SU-DHL-6 (cell line): ENCODE results near the gene PDE3A.

Source experiments
- H2AFZ ChIP-seq: fragments of 200-600 bp; sonication (generic); 2 replicates; pipeline ENCODE4 v1.6.1; 2014; ENCODE audit warnings: low read depth, mild to moderate bottlenecking, moderate library complexity, mixed read lengths, antibody characterized with exemption, low read length; ENCODE audit not compliant: severe bottlenecking
- H3F3A ChIP-seq: fragments of 200-600 bp; shearing (Covaris generic); 2 replicates; pipeline ENCODE4 v1.6.0; 2016; ENCODE audit warnings: antibody characterized with exemption, mild to moderate bottlenecking; ENCODE audit not compliant: insufficient read depth
- H3K27ac ChIP-seq: fragments of 200-600 bp; sonication (generic); 2 replicates; pipeline ENCODE4 v1.5.1; 2016; ENCODE audit warnings: low read depth, mild to moderate bottlenecking, low read length, moderate library complexity, mixed read lengths
- H3K27me3 ChIP-seq: fragments of 200-600 bp; sonication (generic), shearing (Covaris generic); 2 replicates; pipeline ENCODE4 v1.6.0; 2014; ENCODE audit warnings: mild to moderate bottlenecking, low read length
- H3K36me3 ChIP-seq: fragments of 200-600 bp; sonication (generic); 2 replicates; pipeline ENCODE4 v1.6.1; 2014; ENCODE audit warnings: mild to moderate bottlenecking, low read length, mixed read lengths
- H3K4me2 ChIP-seq: fragments of 300-600, 200-600 bp; shearing (Covaris generic), sonication (generic); 2 replicates; pipeline ENCODE4 v1.6.0; 2014; ENCODE audit warnings: low read length, low read depth, mild to moderate bottlenecking; ENCODE audit not compliant: poor library complexity, severe bottlenecking
- H3K4me3 ChIP-seq: fragments of 200-600 bp; sonication (generic); 2 replicates; pipeline ENCODE4 v1.5.1; 2014; ENCODE audit warnings: antibody characterized with exemption, low read length, mild to moderate bottlenecking, mixed read lengths; ENCODE audit not compliant: insufficient read depth, poor library complexity, severe bottlenecking
- H3K79me2 ChIP-seq: fragments of 200-600 bp; sonication (generic); 2 replicates; pipeline ENCODE4 v1.6.1; 2014; ENCODE audit warnings: mild to moderate bottlenecking, low read length, moderate library complexity; ENCODE audit not compliant: insufficient read depth
- H3K9ac ChIP-seq: fragments of 200-600 bp; sonication (generic); 2 replicates; pipeline ENCODE4 v1.7.0; 2014; ENCODE audit warnings: mild to moderate bottlenecking, low read length
- H3K9me2 ChIP-seq: fragments of 200-600 bp; sonication (generic); replicated peaks from 2 replicates; pipeline ENCODE4 v1.6.1; 2014; ENCODE audit warnings: low read length; ENCODE audit not compliant: insufficient read depth
- H3K9me3 ChIP-seq: fragments of 200-600 bp; sonication (generic); 2 replicates; pipeline ENCODE4 v1.6.1; 2014; ENCODE audit warnings: low read length, mixed read lengths; ENCODE audit not compliant: insufficient read depth
- H4K20me1 ChIP-seq: fragments of 200-600 bp; sonication (generic); 2 replicates; pipeline ENCODE4 v1.6.1; 2014; ENCODE audit warnings: low read depth, mild to moderate bottlenecking, antibody characterized with exemption, low read length, moderate library complexity, mixed read lengths
- CTCF ChIP-seq: fragments of 200-600 bp; sonication (generic); IDR thresholded peaks from one replicate; pipeline ENCODE4 v1.5.1; 2017; ENCODE audit warnings: antibody characterized with exemption, mild to moderate bottlenecking, low read length, moderate library complexity; ENCODE audit not compliant: insufficient read depth, poor library complexity, severe bottlenecking
- EZH2phosphoT487 ChIP-seq: fragments of 200-600 bp; sonication (generic), shearing (Covaris generic); conservative IDR thresholded peaks from 2 replicates; pipeline ENCODE4 v1.6.1; 2018; ENCODE audit warnings: mild to moderate bottlenecking, antibody characterized with exemption, low read length, moderate library complexity, mixed read lengths

PDE3A gene

GRCh38 chr12:20629414-20630156 is 261.2 kb downstream of the PDE3A start:
- TF ChIP-seq CTCF = no peak
- no peak for TF ChIP-seq EZH2phosphoT487
- no peaks in the 10 kb centered on the region for H3F3A ChIP-seq
- no peaks in the 10 kb centered on the region for H3K27me3 ChIP-seq
- no peaks in the 10 kb centered on the region for H4K20me1 ChIP-seq
- H3K36me3 ChIP-seq = no peaks in the 10 kb centered on the region
- no peak overlapping the region for H3K27ac ChIP-seq
- no peak overlapping the region for H3K4me3 ChIP-seq
- no peak overlapping the region for H3K4me2 ChIP-seq
- no peak overlapping the region for H2AFZ ChIP-seq
- H3K79me2 ChIP-seq = no peaks in the 10 kb centered on the region
- no peaks in the 10 kb centered on the region for H3K9me3 ChIP-seq
- no peaks in the 10 kb centered on the region for H3K9me2 ChIP-seq
- H3K9ac ChIP-seq = no peak overlapping the region

GRCh38 chr12:20631711-20632110 is 263.4 kb downstream of the PDE3A start:
- no peak overlapping the region for H2AFZ ChIP-seq
- H3K9me3 ChIP-seq = no peaks in the 10 kb centered on the region
- H3F3A ChIP-seq = no peaks in the 10 kb centered on the region
- no peak overlapping the region for H3K4me2 ChIP-seq
- H3K79me2 ChIP-seq = no peaks in the 10 kb centered on the region
- TF ChIP-seq CTCF = no peak
- TF ChIP-seq EZH2phosphoT487 = no peak
- no peak overlapping the region for H3K27ac ChIP-seq
- no peaks in the 10 kb centered on the region for H3K9me2 ChIP-seq
- no peak overlapping the region for H3K4me3 ChIP-seq
- no peak overlapping the region for H3K9ac ChIP-seq
- H3K27me3 ChIP-seq = no peaks in the 10 kb centered on the region
- no peaks in the 10 kb centered on the region for H3K36me3 ChIP-seq
- H4K20me1 ChIP-seq = no peaks in the 10 kb centered on the region

DNA sequence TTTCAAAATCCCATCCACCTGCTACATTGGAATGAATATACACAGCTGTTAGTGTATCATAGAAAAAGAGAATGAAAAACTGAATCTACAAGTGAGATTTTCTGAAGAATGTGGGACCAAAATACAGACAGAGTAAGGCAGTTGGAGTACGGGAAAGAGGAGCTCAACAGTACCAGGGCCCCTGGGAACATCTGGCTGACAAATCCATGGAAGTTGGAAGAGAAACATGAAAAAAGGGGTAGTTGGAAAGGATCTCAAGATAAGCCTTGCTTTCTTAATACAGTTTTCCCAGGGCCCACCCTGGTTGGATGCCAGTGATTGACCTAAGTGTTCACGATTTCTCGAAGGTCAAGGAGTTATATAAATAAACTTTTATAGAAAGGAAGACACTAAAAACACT is 272.8 kb downstream of the PDE3A start:
- TF ChIP-seq CTCF (no peak), EZH2phosphoT487 (no peak)
- H3K36me3 ChIP-seq = no peaks in the 10 kb centered on the region
- no peak overlapping the region for H2AFZ ChIP-seq
- H3K27me3 ChIP-seq = no peaks in the 10 kb centered on the region
- no peaks in the 10 kb centered on the region for H4K20me1 ChIP-seq
- no peak overlapping the region for H3K4me2 ChIP-seq
- no peaks in the 10 kb centered on the region for H3K9me3 ChIP-seq
- no peaks in the 10 kb centered on the region for H3K79me2 ChIP-seq
- no peak overlapping the region for H3K4me3 ChIP-seq
- no peaks in the 10 kb centered on the region for H3K9me2 ChIP-seq
- H3K27ac ChIP-seq = no peak overlapping the region
- H3F3A ChIP-seq = no peaks in the 10 kb centered on the region
- no peak overlapping the region for H3K9ac ChIP-seq
